ENCODE measurements around the gene CDK13. TPM values are rescaled to one million over a fixed set of nuclear protein-coding genes. Genes with fewer than 3 reads are reported as not detected.

CDK13 gene
- total RNA-seq, 1 donor from 2014 or later = 70.5 TPM

- DNase-seq = peak; percentile 100
Measured at GRCh38 chr7:39948956-39949928, 814 bp upstream of the CDK13 start.

DNA sequence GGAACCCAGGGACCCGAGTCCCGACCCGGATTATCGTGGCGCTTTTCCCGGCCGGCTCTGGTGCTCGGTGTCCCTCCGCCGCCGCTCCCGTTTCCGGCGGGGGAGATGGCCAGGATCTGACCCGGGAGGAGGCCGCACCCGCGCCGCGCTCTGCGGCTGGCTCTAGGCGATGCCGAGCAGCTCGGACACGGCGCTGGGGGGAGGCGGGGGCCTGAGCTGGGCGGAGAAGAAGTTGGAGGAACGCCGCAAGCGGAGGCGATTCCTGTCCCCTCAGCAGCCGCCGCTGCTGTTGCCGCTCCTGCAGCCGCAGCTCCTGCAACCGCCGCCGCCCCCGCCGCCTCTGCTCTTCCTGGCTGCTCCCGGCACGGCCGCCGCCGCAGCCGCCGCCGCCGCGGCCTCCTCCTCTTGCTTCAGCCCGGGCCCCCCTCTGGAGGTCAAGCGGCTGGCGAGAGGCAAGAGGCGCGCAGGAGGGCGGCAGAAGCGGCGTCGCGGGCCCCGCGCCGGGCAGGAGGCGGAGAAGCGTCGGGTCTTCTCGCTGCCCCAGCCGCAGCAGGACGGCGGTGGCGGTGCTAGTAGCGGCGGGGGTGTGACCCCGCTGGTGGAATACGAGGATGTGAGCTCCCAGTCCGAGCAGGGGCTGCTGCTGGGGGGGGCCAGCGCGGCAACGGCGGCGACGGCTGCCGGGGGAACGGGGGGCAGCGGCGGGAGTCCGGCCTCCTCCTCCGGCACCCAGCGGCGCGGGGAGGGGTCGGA, 593 bp downstream of the CDK13 start:
- peak; percentile 11 for DNase-seq

- peak; percentile 51 for DNase-seq
Measured at GRCh38 chr7:39951226-39952194, 1.5 kb downstream of the CDK13 start.

- no peak for DNase-seq
Measured at GRCh38 chr7:39952374-39952773, 2.3 kb downstream of the CDK13 start.

- no peak for DNase-seq
Measured at GRCh38 chr7:39952803-39953202, 2.7 kb downstream of the CDK13 start.

GRCh38 chr7:39954694-39955093, 4.6 kb downstream of the CDK13 start:
- no peak for DNase-seq

GRCh38 chr7:39958038-39958437, 8.0 kb downstream of the CDK13 start:
- no peak for DNase-seq

DNA sequence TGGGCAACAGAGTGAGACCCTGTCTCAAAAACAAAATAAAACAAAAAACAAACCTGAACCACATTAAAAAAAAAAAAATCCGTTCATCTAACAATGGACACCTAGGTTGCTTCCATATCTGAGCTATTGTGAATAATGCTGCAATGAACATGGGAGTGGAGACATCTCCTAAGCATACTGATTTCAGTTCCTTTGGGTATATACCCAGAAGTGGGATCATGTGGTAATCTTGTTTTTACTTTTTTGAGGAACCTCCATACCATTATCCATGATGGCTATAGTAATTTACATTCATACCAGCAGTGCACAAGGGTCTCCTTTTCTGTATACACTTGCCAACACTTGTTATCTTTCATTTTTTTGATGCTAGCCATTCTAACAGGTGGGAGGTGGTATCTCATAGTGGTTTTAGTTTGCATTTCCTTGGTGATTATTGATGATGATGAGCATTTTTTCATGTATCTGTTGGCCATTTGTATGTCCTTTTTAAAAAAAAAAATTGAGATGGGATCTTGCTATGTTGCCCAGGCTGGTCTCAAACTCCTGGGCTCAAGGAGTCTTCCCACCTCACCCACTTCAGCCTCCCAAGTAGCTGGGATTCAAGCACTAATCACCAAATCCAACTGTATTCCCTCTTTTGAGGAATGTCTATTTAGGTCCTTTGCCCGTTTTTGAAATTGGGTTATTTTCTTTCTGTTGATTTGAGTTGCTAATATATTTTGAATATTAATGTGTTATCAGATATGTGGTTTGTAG, 17.5 kb downstream of the CDK13 start:
- DNase-seq = no peak

DNA sequence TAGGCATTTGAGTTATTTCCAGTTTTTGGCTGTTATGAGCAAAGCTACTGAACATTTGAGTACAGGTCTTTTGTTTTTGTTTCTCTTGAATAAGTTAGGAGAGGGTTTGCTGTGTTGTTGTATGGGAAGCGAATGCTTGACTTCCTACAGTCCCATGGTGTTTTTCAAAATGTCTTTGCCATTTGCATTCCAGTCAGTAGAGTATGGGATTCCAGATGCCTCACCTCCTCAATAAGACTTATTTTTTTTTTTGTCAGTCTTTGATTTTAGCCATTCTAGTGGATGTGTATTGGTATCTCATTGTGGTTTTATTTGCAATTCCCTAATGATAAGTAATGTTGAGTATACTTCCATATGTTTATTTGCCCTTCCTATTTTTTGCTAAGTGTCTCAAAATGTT, 19.4 kb downstream of the CDK13 start:
- DNase-seq = no peak

GRCh38 chr7:39971924-39972323, 21.9 kb downstream of the CDK13 start:
- DNase-seq = no peak

DNA sequence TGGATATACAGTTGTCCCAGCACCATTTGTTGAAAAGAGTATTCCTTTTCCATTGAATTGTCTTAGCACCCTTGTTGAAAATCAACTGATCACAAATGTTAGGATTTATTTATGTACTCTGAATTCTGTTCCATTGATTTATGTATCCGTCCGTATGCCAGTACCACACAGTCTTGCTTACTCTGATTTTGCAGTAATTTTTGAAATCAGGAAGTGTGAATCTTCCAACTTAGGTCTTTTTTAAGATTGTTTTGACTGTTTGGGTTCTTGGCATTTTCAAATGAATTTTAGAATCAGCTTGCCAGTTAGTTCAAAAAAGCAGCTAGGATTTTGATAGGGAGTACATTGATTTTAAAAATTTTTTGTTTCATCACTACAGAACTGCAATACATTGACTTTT, 23.7 kb downstream of the CDK13 start:
- no peak for DNase-seq

GRCh38 chr7:39978230-39978934, 28.3 kb downstream of the CDK13 start:
- no peak for DNase-seq

GRCh38 chr7:39979406-39980073, 29.5 kb downstream of the CDK13 start:
- no peak for DNase-seq

GRCh38 chr7:39985398-39985918, 35.4 kb downstream of the CDK13 start:
- DNase-seq = no peak

- no peak for DNase-seq
Measured at GRCh38 chr7:39987641-39988347, 37.7 kb downstream of the CDK13 start.

DNA sequence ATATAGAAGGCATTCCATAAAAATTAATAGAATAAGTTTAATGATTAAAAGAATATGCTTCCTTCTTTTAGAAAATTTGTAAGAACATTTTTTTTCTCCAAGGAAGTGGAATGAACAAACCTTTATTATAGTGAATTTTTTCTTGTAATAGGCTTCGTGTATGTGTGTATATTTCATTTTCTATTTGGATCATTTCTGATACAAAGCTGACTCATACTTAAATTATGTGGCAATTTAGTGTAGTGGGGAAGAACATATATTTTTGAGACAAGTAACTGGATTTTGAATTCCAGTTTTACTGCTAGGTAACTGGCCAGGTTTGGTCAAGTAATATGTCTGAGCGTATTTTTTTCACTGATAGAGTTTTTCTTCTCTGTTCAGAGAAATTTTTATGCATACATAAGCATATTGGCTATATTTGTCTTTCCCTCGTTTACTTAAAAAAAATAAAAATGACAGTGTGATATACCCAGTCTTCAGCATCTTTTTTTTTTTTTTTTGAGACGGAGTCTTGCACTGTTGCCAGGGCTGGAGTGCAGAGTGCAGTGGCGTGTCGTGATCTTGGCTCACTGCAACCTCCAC, 50.8 kb downstream of the CDK13 start:
- no peak for DNase-seq

GRCh38 chr7:40001649-40002048, 51.6 kb downstream of the CDK13 start:
- DNase-seq = no peak

DNA sequence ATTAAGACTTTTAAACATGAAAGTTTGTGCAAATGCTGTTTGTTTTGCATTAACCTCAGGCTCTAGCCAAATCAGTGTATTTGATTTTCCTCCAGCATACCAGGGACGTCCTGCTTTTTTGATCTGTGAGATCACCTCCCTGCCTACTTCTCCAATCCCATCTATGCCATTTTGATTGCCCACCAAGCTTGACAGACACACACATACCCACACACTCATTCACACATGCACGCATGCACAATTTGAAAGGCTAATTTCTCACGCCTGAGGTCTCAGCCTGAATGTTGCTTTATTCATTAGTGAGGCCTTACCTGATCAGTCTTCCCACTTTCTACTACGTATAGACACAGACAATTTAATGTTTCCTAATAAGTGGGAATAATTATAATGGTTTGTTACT, 53.5 kb downstream of the CDK13 start:
- no peak for DNase-seq

All from skin of body (tissue), 2 donors.